Suppressor macrophage (primary cell): ENCODE results near the gene TSSC4.
"Not testable (repeated sequence)": the region's sequence is repeated elsewhere in the genome, so short reads cannot be mapped to it uniquely, and the experiment has no call there.

ENCODE experiments used
- DNase-seq, 4 experiments: peaks; one replicate each; pipeline ENCODE4 v3.0.0-alpha.2; 2020 to 2022
- total RNA-seq, 17 experiments: gene quantifications; one replicate each; lab custom pipeline; 2026; ENCODE audit warnings: mixed read lengths in 6 of 17, inconsistent platforms in 3 of 17; lab: John Stamatoyannopoulos, UW

The TSSC4 gene
- 13.6 to 41.9 (median 19.0) reads per million in 17 experiments for total RNA-seq

- DNase-seq = peak; percentile 100
Observed at GRCh38 chr11:2400069-2400761, at the start of gene TSSC4. TSS of gene TSSC4 (plus strand) at chr11:2400750. CDS start at chr11:2402634, 1,884 bp downstream.

GRCh38 chr11:2351701-2352100 is 48.8 kb upstream of the TSSC4 start:
- DNase-seq = no peak

GRCh38 chr11:2352420-2352819 is 48.1 kb upstream of the TSSC4 start:
- no peak for DNase-seq

GRCh38 chr11:2355000-2355644 is 45.4 kb upstream of the TSSC4 start:
- no peak for DNase-seq

GRCh38 chr11:2357246-2357645 is 43.3 kb upstream of the TSSC4 start:
- no peak for DNase-seq

- DNase-seq = not testable (repeated sequence)
Observed at GRCh38 chr11:2357651-2358050, 42.9 kb upstream of the TSSC4 start.

- no peak for DNase-seq
Observed at GRCh38 chr11:2358754-2359442, 41.7 kb upstream of the TSSC4 start.

- DNase-seq = no peak
Observed at GRCh38 chr11:2359557-2359956, 41.0 kb upstream of the TSSC4 start.

- no peak for DNase-seq
Observed at GRCh38 chr11:2360081-2360642, 40.4 kb upstream of the TSSC4 start.

GRCh38 chr11:2361565-2361964 is 39.0 kb upstream of the TSSC4 start:
- peak in 1 of 4 experiments; percentile 21 for DNase-seq

GRCh38 chr11:2362414-2362813 is 38.1 kb upstream of the TSSC4 start:
- DNase-seq = no peak

GRCh38 chr11:2363130-2363529 is 37.4 kb upstream of the TSSC4 start:
- DNase-seq = no peak

GRCh38 chr11:2363577-2364370 is 36.8 kb upstream of the TSSC4 start:
- DNase-seq = no peak

- DNase-seq = not testable (repeated sequence)
Observed at GRCh38 chr11:2364386-2364785, 36.2 kb upstream of the TSSC4 start.

GRCh38 chr11:2365571-2366210 is 34.9 kb upstream of the TSSC4 start:
- peak in 1 of 4 experiments; percentile 20 for DNase-seq

- no peak for DNase-seq
Observed at GRCh38 chr11:2366276-2366675, 34.3 kb upstream of the TSSC4 start.

GRCh38 chr11:2366733-2367132 is 33.8 kb upstream of the TSSC4 start:
- no peak for DNase-seq

- no peak for DNase-seq
Observed at GRCh38 chr11:2367266-2368160, 33.0 kb upstream of the TSSC4 start.

- no peak for DNase-seq
Observed at GRCh38 chr11:2368178-2368850, 32.2 kb upstream of the TSSC4 start.

- DNase-seq = no peak
Observed at GRCh38 chr11:2368851-2369180, 31.7 kb upstream of the TSSC4 start.
